ENCODE measurements around the gene OTUD4.
"Not testable (repeated sequence)": the region's sequence is repeated elsewhere in the genome, so short reads cannot be mapped to it uniquely, and the experiment has no call there.

OTUD4 gene

GRCh38 chr4:145161549-145161948 is 18.8 kb downstream of the OTUD4 start:
- H3K4me3 ChIP-seq (ENCODE audit: low read depth, low read length), result no peak overlapping the region
- no peak for TF ChIP-seq CTCF (IDR thresholded peaks at IDR 0.05; ENCODE audit: low read depth, low read length)

- TF ChIP-seq CTCF (IDR thresholded peaks at IDR 0.05; ENCODE audit: low read depth, low read length), result no peak
- H3K4me3 ChIP-seq (ENCODE audit: low read depth, low read length), result no peak overlapping the region
Measured at GRCh38 chr4:145156986-145157385, 23.4 kb downstream of the OTUD4 start.

- no peak overlapping the region for H3K4me3 ChIP-seq (ENCODE audit: low read depth, low read length)
- no peak for TF ChIP-seq CTCF (IDR thresholded peaks at IDR 0.05; ENCODE audit: low read depth, low read length)
Measured at GRCh38 chr4:145155268-145155870, 25.0 kb downstream of the OTUD4 start.

- no peak overlapping the region for H3K4me3 ChIP-seq (ENCODE audit: low read depth, low read length)
- TF ChIP-seq CTCF (IDR thresholded peaks at IDR 0.05; ENCODE audit: low read depth, low read length), result peak; percentile 37
Measured at GRCh38 chr4:145154573-145154972, 25.8 kb downstream of the OTUD4 start.

GRCh38 chr4:145153904-145154298 is 26.5 kb downstream of the OTUD4 start:
- no peak for TF ChIP-seq CTCF (IDR thresholded peaks at IDR 0.05; ENCODE audit: low read depth, low read length)
- no peak overlapping the region for H3K4me3 ChIP-seq (ENCODE audit: low read depth, low read length)

- H3K4me3 ChIP-seq (ENCODE audit: low read depth, low read length), result no peak overlapping the region
- TF ChIP-seq CTCF (IDR thresholded peaks at IDR 0.05; ENCODE audit: low read depth, low read length), result no peak
Measured at GRCh38 chr4:145153181-145153903, 27.0 kb downstream of the OTUD4 start.

GRCh38 chr4:145148980-145149379 is 31.4 kb downstream of the OTUD4 start:
- no peak overlapping the region for H3K4me3 ChIP-seq (ENCODE audit: low read depth, low read length)
- no peak for TF ChIP-seq CTCF (IDR thresholded peaks at IDR 0.05; ENCODE audit: low read depth, low read length)

GRCh38 chr4:145136219-145136618 is 44.2 kb downstream of the OTUD4 start:
- H3K4me3 ChIP-seq (ENCODE audit: low read depth, low read length), result not testable (repeated sequence)

All from WI38 (cell line).